GM23248 (cell line): ENCODE data around the gene PIEZO2. TPM values are rescaled to one million over a fixed set of nuclear protein-coding genes. Genes with fewer than 3 reads are reported as not detected.

Source experiments
- DNase-seq: peaks from one replicate; pipeline ENCODE4 v3.0.0-alpha.2; 2015
- H2AFZ ChIP-seq: fragments of 200-600 bp; sonication (generic); 2 replicates; pipeline ENCODE4 v1.6.1; 2016; ENCODE audit warnings: antibody characterized with exemption
- H3F3A ChIP-seq: fragments of 200-600 bp; sonication (generic); 2 replicates; pipeline ENCODE4 v1.6.1; 2016; ENCODE audit warnings: mild to moderate bottlenecking, antibody characterized with exemption, mixed run types; ENCODE audit not compliant: insufficient read depth
- H3K27ac ChIP-seq: fragments of 200-600 bp; sonication (generic); 2 replicates; pipeline ENCODE4 v1.5.1; 2016; ENCODE audit warnings: mild to moderate bottlenecking
- H3K27me3 ChIP-seq: fragments of 200-600 bp; sonication (generic); replicated peaks from 2 replicates; pipeline ENCODE4 v1.6.1; 2016; ENCODE audit warnings: mild to moderate bottlenecking; ENCODE audit not compliant: insufficient read depth
- H3K36me3 ChIP-seq: fragments of 200-600 bp; sonication (generic); 2 replicates; pipeline ENCODE4 v1.6.1; 2016; ENCODE audit warnings: low read depth, mild to moderate bottlenecking
- H3K4me1 ChIP-seq: fragments of 200-600 bp; sonication (generic); 2 replicates; pipeline ENCODE4 v1.6.1; 2016; ENCODE audit warnings: mild to moderate bottlenecking; ENCODE audit not compliant: insufficient read depth
- H3K4me2 ChIP-seq: fragments of 200-600 bp; sonication (generic); one replicate; pipeline ENCODE4 v1.6.1; 2016; ENCODE audit warnings: mild to moderate bottlenecking; ENCODE audit not compliant: unreplicated experiment
- H3K4me3 ChIP-seq: fragments of 200-600 bp; sonication (generic); 2 replicates; pipeline ENCODE4 v1.5.1; 2016; ENCODE audit warnings: mild to moderate bottlenecking
- H3K79me2 ChIP-seq: fragments of 200-600 bp; sonication (generic); 2 replicates; pipeline ENCODE4 v1.6.1; 2016; ENCODE audit warnings: mild to moderate bottlenecking; ENCODE audit not compliant: insufficient read depth
- H3K9ac ChIP-seq: fragments of 200-600 bp; sonication (generic); 2 replicates; pipeline ENCODE4 v1.6.1; 2016; ENCODE audit warnings: mild to moderate bottlenecking
- H3K9me2 ChIP-seq: fragments of 200-600 bp; sonication (generic); 2 replicates; pipeline ENCODE4 v1.6.1; 2016; ENCODE audit warnings: mixed run types, mild to moderate bottlenecking, moderate library complexity; ENCODE audit not compliant: insufficient read depth
- H3K9me3 ChIP-seq: fragments of 200-600 bp; sonication (generic); one replicate; pipeline ENCODE4 v1.6.1; 2017; ENCODE audit warnings: low read depth
- H4K20me1 ChIP-seq: fragments of 200-600 bp; sonication (generic); 2 replicates; pipeline ENCODE4 v1.6.0; 2016; ENCODE audit not compliant: insufficient read depth
- EZH2 ChIP-seq: fragments of 200-600 bp; sonication (generic); IDR thresholded peaks from 2 replicates; pipeline ENCODE4 v1.6.1; 2018; ENCODE audit warnings: antibody characterized with exemption, mild to moderate bottlenecking; ENCODE audit not compliant: insufficient read depth, poor library complexity, severe bottlenecking
- EZH2phosphoT487 ChIP-seq: fragments of 200-600 bp; sonication (generic); IDR thresholded peaks from 2 replicates; pipeline ENCODE4 v1.6.1; 2018; ENCODE audit warnings: antibody characterized with exemption, moderate library complexity, mild to moderate bottlenecking, low read depth; ENCODE audit not compliant: insufficient read depth
- WGBS, 2 experiments: methylation state at CpG; one replicate each; pipeline ENCODE4 v1.1.6; 2015 to 2017; ENCODE audit warnings: low lambda C conversion rate in 2 of 2, low coverage in 1 of 2; ENCODE audit errors: missing lambda C conversion rate in 2 of 2; 5-methylcytosine and 5-hydroxymethylcytosine counted together
- in situ Hi-C: fragments of 300-500 bp; cut with MboI; formaldehyde crosslinking; loops from 2 replicates; pipeline ENCODE4 v1.15.0; 2020
- polyA plus RNA-seq: library from polyadenylated mRNA; unstranded; fragments of >200 nt; fragmentation: Nextera tagmentation; extraction: Ambion mirVana; gene quantifications from 2 replicates; pipeline ENCODE4 v1.2.1, GENCODE V29; 2016
- total RNA-seq: library from RNA; depleted of rRNA; stranded (reverse); fragments of >200 nt; shearing (Covaris generic); gene quantifications from 2 replicates; pipeline ENCODE4 v1.2.3, GENCODE V29; 2014

Gene PIEZO2
- total and polyA plus RNA-seq, 2 experiments from 2014 or later, result 0.93 to 1.5 TPM

GRCh38 chr18:10752382-10752781 is 397.0 kb downstream of the PIEZO2 start:
- no peak overlapping the region for H3K27ac ChIP-seq
- H3K9me3 ChIP-seq, result no peaks in the 10 kb centered on the region
- no peaks in the 10 kb centered on the region for H3K4me1 ChIP-seq
- WGBS, 2 experiments, result 57 to 63% methylated on average over 8 of the region's 8 CpGs
- TF ChIP-seq EZH2phosphoT487 (no peak), EZH2 (no peak)
- no peaks in the 10 kb centered on the region for H3K36me3 ChIP-seq
- in situ Hi-C loops, result no loop called here
- H3K9ac ChIP-seq, result no peak overlapping the region
- no peaks in the 10 kb centered on the region for H3K79me2 ChIP-seq
- H4K20me1 ChIP-seq, result no peaks in the 10 kb centered on the region
- no peaks in the 10 kb centered on the region for H3F3A ChIP-seq
- no peaks in the 10 kb centered on the region for H3K9me2 ChIP-seq
- DNase-seq, result no peak
- no peaks in the 10 kb centered on the region; the same call in 1 of the 2 replicates for H3K27me3 ChIP-seq
- no peak overlapping the region for H3K4me2 ChIP-seq
- H3K4me3 ChIP-seq, result no peak overlapping the region
- H2AFZ ChIP-seq, result no peak overlapping the region

GRCh38 chr18:10751653-10752052 is 397.7 kb downstream of the PIEZO2 start:
- in situ Hi-C loops, result no loop called here
- H3K9me2 ChIP-seq, result no peaks in the 10 kb centered on the region
- DNase-seq, result no peak

GRCh38 chr18:10750191-10751035 is 399.0 kb downstream of the PIEZO2 start:
- no peak for DNase-seq
- no peaks in the 10 kb centered on the region; the same call in 1 of the 2 replicates for H3K27me3 ChIP-seq
- no peaks in the 10 kb centered on the region for H3K4me1 ChIP-seq

More at GRCh38 chr18:10751653-10752052, 397.7 kb downstream of the PIEZO2 start:
- WGBS, 2 experiments, result 64 to 66% methylated on average over 8 of the region's 8 CpGs
- Histone ChIP-seq H3K27me3 (no peaks in the 10 kb centered on the region; the same call in 1 of the 2 replicates), H3K4me1 (no peaks in the 10 kb centered on the region), H3K4me2 (no peak overlapping the region), H3K4me3 (no peak overlapping the region), H2AFZ (no peak overlapping the region), H3K36me3 (no peaks in the 10 kb centered on the region), H3K9ac (no peak overlapping the region), H3K9me3 (no peaks in the 10 kb centered on the region), H3F3A (no peaks in the 10 kb centered on the region), H3K27ac (no peak overlapping the region), H4K20me1 (no peaks in the 10 kb centered on the region), H3K79me2 (no peaks in the 10 kb centered on the region)
- TF ChIP-seq EZH2 (no peak), EZH2phosphoT487 (no peak)

GRCh38 chr18:10748641-10749040 is 400.7 kb downstream of the PIEZO2 start:
- Histone ChIP-seq H3K9me2 (no peaks in the 10 kb centered on the region), H3K79me2 (no peaks in the 10 kb centered on the region), H2AFZ (no peak overlapping the region), H3K9ac (no peak overlapping the region), H3F3A (no peaks in the 10 kb centered on the region), H3K9me3 (no peaks in the 10 kb centered on the region), H3K27me3 (no peaks in the 10 kb centered on the region; the same call in 1 of the 2 replicates), H3K27ac (no peak overlapping the region), H3K4me3 (no peak overlapping the region), H3K4me2 (no peak overlapping the region), H3K36me3 (no peaks in the 10 kb centered on the region), H4K20me1 (no peaks in the 10 kb centered on the region), H3K4me1 (no peaks in the 10 kb centered on the region)
- 18 to 25% methylated on average over 1 of the region's 1 CpG for WGBS, 2 experiments
- DNase-seq, result peak; percentile 10
- in situ Hi-C loops, result no loop called here
- no peak for TF ChIP-seq EZH2phosphoT487
- TF ChIP-seq EZH2, result no peak

More at GRCh38 chr18:10750191-10751035, 399.0 kb downstream of the PIEZO2 start:
- Histone ChIP-seq H3K4me2 (no peak overlapping the region), H3K9me2 (no peaks in the 10 kb centered on the region), H3K36me3 (no peaks in the 10 kb centered on the region), H3K4me3 (no peak overlapping the region), H3K79me2 (no peaks in the 10 kb centered on the region), H3F3A (no peaks in the 10 kb centered on the region), H3K27ac (no peak overlapping the region), H3K9ac (no peak overlapping the region), H3K9me3 (no peaks in the 10 kb centered on the region), H4K20me1 (no peaks in the 10 kb centered on the region), H2AFZ (no peak overlapping the region)
- TF ChIP-seq EZH2phosphoT487, result no peak
- TF ChIP-seq EZH2, result no peak
- WGBS, 2 experiments, result 24 to 29% methylated on average over 5 of the region's 5 CpGs
- in situ Hi-C loops, result no loop called here
